ENCODE data around the gene MMAA. TPM values are rescaled to one million over a fixed set of nuclear protein-coding genes. Genes with fewer than 3 reads are reported as not detected.
A peak's percentile ranks its signal among the peaks of the same experiment; 100 is the strongest.
"Not testable (repeated sequence)": the region's sequence is repeated elsewhere in the genome, so short reads cannot be mapped to it uniquely, and the experiment has no call there.

The MMAA gene
- polyA plus RNA-seq (2013, experiment 1 of 2): 3.0 TPM
- 2.2 TPM for polyA plus RNA-seq (2013, experiment 2 of 2)

DNA sequence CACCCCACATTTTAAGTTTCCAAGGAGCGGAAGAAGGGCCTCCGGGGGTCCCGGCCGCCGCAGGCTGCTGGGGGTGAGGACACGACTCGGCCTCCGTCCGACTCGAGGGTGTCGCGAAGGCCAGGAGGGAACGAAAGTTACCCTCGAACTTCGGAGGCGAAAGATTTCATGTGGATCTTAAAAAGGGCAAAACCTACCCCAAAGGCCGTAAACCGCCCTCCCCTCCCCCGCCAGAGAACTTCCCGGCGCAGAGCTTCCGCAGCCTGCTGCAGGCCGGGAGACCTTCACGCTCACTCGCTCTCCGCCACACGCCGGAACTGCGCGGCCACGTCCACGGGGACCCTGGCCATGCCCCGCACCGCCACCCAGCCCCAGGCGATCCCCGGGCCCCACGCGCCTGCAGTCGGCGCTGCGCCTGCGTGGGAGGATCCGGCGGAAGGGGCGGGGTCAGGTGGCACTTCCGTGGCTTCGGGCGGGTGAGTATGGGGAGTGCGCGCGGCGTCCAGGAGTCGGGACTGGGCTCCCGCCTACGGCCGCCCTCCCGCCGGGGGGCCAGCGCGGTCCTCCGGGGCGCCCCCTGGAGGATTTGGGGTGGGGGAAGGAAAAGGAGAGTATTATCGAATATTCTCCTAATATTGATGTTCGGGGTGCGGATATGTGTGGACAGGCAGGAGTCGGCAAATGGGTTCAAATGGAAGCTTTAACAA lies at the start of gene MMAA:
Gene MMAA (plus strand): TSS at position 454 of the 707 bp plus-strand sequence. CDS start 19,755 bp downstream, outside the sequence.
- peak within 1 kb of the TSS; percentile 86 for H3K27ac ChIP-seq (ENCODE audit: low read depth, low read length, severe bottlenecking)
- 1% methylated on average over 29 to 33 of the region's 66 CpGs for WGBS, 2 experiments (ENCODE audit: insufficient coverage in 2 of 2)
- H3K36me3 ChIP-seq (ENCODE audit: control insufficient read depth, insufficient read depth, low read length): no peaks in the 10 kb centered on the region
- no peaks in the 10 kb centered on the region for H3K4me1 ChIP-seq (ENCODE audit: control insufficient read depth, insufficient read depth, low read length, poor library complexity, severe bottlenecking)
- H3K4me3 ChIP-seq (ENCODE audit: extremely low read depth, insufficient read depth, low read length, poor library complexity, severe bottlenecking): peak within 1 kb of the TSS; percentile 75
- H3K9me3 ChIP-seq (ENCODE audit: control insufficient read depth, low read length): peaks cover 5% of the 10 kb centered on the region

DNA sequence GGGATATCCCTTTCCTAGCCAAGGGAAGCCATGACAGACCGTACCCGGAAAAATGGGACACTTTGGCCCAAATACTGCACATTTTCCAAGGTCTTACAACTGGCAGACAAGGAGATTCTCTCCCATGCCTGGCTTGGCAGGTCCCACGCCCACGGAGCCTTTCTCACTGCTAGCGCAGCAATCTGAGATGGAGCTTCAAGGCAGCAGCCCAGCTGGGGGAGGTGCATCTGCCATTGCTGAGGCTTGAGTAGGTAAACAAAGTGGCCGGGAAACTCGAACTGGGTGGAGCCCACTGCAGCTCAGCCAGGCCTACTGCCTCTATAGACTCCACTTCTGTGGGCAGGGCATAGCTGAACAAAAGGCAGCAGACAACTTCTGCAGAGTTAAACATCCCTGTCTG lies 44.6 kb upstream of the MMAA start:
- H3K9me3 ChIP-seq (ENCODE audit: control insufficient read depth, low read length); H3K4me1 ChIP-seq (ENCODE audit: control insufficient read depth, insufficient read depth, low read length, poor library complexity, severe bottlenecking); H3K36me3 ChIP-seq (ENCODE audit: control insufficient read depth, insufficient read depth, low read length); H3K27ac ChIP-seq (ENCODE audit: low read depth, low read length, severe bottlenecking); H3K4me3 ChIP-seq (ENCODE audit: extremely low read depth, insufficient read depth, low read length, poor library complexity, severe bottlenecking): not testable (repeated sequence)
- 79 to 85% methylated on average over 7 of the region's 7 CpGs for WGBS, 2 experiments (ENCODE audit: insufficient coverage in 2 of 2)

DNA sequence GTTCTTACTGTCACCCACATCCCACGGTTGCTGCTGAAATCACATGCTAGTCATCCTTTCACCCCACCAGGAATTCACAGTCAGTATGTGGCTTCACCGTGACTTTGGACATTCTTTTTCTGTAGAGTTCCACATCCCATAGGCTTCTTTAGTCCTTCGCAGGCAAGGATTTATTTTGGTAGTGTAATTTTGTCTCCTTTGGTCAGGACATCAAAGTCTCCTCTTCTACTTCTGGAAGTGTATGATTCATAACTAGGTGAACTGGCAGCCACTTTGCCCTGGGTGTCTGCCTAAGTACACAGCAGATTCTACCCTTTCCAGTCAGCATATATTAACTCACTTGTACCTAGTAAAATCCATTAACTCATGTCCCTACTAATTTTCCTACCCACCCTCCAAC lies 38.3 kb upstream of the MMAA start:
- Histone ChIP-seq H3K9me3 (ENCODE audit: control insufficient read depth, low read length) (no peaks in the 10 kb centered on the region), H3K4me3 (ENCODE audit: extremely low read depth, insufficient read depth, low read length, poor library complexity, severe bottlenecking) (no peak overlapping the region), H3K27ac (ENCODE audit: low read depth, low read length, severe bottlenecking) (no peak overlapping the region), H3K36me3 (ENCODE audit: control insufficient read depth, insufficient read depth, low read length) (no peaks in the 10 kb centered on the region), H3K4me1 (ENCODE audit: control insufficient read depth, insufficient read depth, low read length, poor library complexity, severe bottlenecking) (no peaks in the 10 kb centered on the region)
- 93% methylated on average over 1 of the region's 3 CpGs; no CpG with 5 or more reads in 1 of the 2 experiments for WGBS, 2 experiments (ENCODE audit: insufficient coverage in 2 of 2)

DNA sequence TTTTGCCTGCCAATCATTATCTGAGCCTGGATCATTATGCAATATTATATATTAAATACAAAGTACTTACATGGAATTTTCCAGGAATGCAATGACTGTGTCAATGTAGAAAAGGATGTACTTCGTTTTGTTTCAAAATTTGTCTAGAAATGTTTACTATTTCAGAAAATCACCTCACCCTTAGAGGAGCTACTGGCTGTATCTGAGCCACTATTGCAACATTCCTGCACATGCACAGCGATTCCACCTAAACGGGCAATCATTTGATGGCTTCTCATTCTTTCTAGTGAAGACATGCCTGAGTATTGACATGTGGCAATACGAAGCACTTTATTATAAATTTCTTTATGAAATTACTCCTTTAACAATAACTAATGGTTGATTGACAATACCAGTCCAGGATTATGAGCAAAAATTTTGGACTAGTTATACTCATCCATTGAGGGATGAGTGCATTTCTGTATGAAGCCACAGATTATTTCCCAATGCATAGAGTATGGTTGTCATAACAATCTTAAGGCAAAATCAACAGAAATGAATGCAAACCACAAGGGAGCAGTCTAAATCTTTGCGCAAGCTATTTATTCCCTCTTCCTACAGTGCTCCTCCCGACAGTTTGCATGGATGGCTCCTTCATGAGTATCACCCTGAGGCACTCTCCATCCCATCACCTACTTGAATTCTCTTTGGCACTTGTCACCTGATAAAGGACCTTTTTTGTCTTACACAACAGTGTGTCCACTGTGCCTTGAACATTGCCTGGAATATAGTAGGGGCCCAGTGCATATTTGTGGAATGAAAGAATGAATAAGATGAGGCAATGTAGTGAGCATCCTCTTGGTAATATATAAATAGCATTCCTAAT lies 35.8 kb upstream of the MMAA start:
- H3K36me3 ChIP-seq (ENCODE audit: control insufficient read depth, insufficient read depth, low read length): no peaks in the 10 kb centered on the region
- H3K4me3 ChIP-seq (ENCODE audit: extremely low read depth, insufficient read depth, low read length, poor library complexity, severe bottlenecking): no peak overlapping the region
- no peaks in the 10 kb centered on the region for H3K4me1 ChIP-seq (ENCODE audit: control insufficient read depth, insufficient read depth, low read length, poor library complexity, severe bottlenecking)
- no peak overlapping the region for H3K27ac ChIP-seq (ENCODE audit: low read depth, low read length, severe bottlenecking)
- 81 to 90% methylated on average over 2 to 3 of the region's 6 CpGs for WGBS, 2 experiments (ENCODE audit: insufficient coverage in 2 of 2)
- no peaks in the 10 kb centered on the region for H3K9me3 ChIP-seq (ENCODE audit: control insufficient read depth, low read length)

DNA sequence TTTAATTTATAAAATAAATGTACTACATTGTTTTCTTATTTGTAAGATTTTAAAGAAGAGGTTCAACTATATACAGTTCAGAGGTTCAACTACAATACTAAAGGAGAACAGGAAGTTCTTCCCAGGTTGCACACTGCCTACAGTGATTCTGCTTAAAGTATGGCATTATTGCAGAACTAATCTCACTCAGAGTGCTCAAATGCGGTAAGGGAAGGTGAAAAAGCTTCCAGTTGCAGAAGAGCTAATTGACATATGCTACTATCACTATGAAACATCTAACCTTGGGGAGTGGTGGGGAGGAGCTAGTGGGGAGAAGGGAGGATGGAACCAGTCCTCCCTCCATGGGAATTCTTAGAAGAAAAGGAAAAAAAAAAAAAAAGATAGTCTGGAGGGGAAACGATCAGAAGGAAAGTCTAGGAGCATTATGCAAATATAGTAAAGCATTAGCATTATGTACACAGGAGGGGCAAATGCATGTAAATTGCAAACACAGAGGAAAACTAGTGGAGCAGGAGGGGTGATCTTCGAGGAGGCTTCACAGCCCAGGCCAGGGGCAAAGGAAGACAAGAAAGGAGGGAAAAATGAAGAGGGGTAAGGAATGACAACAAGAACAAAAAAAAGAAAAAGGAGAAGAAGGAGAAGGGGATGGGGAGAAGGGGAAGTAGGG lies 32.0 kb upstream of the MMAA start:
- no peaks in the 10 kb centered on the region for H3K4me1 ChIP-seq (ENCODE audit: control insufficient read depth, insufficient read depth, low read length, poor library complexity, severe bottlenecking)
- WGBS, 2 experiments (ENCODE audit: insufficient coverage in 2 of 2): 50 to 75% methylated on average over 1 of the region's 3 CpGs
- no peak overlapping the region for H3K4me3 ChIP-seq (ENCODE audit: extremely low read depth, insufficient read depth, low read length, poor library complexity, severe bottlenecking)

DNA sequence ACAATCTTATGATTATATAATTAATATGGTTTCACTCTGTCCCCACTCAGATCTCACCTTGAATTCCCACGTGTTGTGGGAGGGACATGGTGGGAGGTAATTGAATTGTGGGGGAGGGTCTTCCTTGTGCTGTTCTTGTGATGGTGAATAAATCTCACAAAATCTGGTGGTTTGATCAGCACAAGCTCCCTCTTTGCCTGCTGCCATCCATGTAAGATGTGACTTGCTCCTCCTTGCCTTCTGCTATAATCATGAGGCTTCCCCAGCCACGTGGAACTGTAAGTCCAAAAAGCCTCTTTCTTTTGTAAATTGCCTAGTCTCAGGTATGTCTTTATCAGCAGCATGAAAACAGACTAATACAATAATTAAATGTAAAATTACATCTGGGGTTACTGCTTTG lies 29.8 kb upstream of the MMAA start:
- not testable (repeated sequence) for H3K9me3 ChIP-seq (ENCODE audit: control insufficient read depth, low read length); H3K4me1 ChIP-seq (ENCODE audit: control insufficient read depth, insufficient read depth, low read length, poor library complexity, severe bottlenecking); H3K27ac ChIP-seq (ENCODE audit: low read depth, low read length, severe bottlenecking); H3K36me3 ChIP-seq (ENCODE audit: control insufficient read depth, insufficient read depth, low read length); H3K4me3 ChIP-seq (ENCODE audit: extremely low read depth, insufficient read depth, low read length, poor library complexity, severe bottlenecking)
- WGBS, 2 experiments (ENCODE audit: insufficient coverage in 2 of 2): 57 to 100% methylated on average over 1 of the region's 2 CpGs

More for the DNA sequence above, 32.0 kb upstream of the MMAA start:
- no peaks in the 10 kb centered on the region for H3K9me3 ChIP-seq (ENCODE audit: control insufficient read depth, low read length)
- H3K27ac ChIP-seq (ENCODE audit: low read depth, low read length, severe bottlenecking): no peak overlapping the region
- no peaks in the 10 kb centered on the region for H3K36me3 ChIP-seq (ENCODE audit: control insufficient read depth, insufficient read depth, low read length)

DNA sequence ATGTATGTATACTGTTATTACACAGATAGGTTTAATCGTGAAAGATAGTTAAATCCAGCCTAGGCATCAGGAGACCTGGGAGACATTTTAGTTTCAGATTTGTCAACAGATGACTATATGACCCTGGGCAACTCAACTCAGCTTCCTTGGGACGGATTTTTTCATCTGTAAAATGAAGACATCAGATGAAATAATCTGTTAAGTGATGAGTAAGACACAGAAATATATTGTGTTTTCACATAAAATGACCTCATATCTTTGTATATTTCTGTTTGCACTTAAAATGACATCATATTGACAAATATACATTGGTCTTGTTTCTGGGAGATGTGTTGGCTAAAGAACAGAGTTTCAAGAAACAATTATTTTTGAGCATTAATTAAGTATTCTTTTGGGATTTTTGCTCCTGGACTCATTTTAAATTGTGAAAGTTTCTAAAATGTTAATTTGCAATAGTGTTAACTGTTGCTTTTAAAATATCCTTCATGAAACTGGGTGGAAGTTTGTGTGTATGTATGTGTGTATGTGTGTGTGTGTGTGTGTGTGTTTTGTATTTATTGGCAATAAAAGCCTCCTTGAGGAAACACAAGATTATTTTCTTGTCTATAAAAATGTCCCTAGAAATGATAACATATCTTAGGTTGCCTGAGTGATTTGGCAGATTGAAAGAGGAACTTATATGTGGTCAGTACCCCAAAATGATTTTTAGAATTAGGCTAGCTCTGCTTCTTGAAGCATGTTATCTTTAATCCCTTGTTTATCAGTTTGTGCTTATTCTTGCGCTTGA lies 29.1 kb upstream of the MMAA start:
- no peak overlapping the region for H3K27ac ChIP-seq (ENCODE audit: low read depth, low read length, severe bottlenecking)
- H3K4me3 ChIP-seq (ENCODE audit: extremely low read depth, insufficient read depth, low read length, poor library complexity, severe bottlenecking): no peak overlapping the region
- no peaks in the 10 kb centered on the region for H3K36me3 ChIP-seq (ENCODE audit: control insufficient read depth, insufficient read depth, low read length)
- WGBS, 2 experiments (ENCODE audit: insufficient coverage in 2 of 2): 100% methylated on average over 1 of the region's 3 CpGs; no CpG with 5 or more reads in 1 of the 2 experiments
- no peaks in the 10 kb centered on the region for H3K9me3 ChIP-seq (ENCODE audit: control insufficient read depth, low read length)
- no peaks in the 10 kb centered on the region for H3K4me1 ChIP-seq (ENCODE audit: control insufficient read depth, insufficient read depth, low read length, poor library complexity, severe bottlenecking)

DNA sequence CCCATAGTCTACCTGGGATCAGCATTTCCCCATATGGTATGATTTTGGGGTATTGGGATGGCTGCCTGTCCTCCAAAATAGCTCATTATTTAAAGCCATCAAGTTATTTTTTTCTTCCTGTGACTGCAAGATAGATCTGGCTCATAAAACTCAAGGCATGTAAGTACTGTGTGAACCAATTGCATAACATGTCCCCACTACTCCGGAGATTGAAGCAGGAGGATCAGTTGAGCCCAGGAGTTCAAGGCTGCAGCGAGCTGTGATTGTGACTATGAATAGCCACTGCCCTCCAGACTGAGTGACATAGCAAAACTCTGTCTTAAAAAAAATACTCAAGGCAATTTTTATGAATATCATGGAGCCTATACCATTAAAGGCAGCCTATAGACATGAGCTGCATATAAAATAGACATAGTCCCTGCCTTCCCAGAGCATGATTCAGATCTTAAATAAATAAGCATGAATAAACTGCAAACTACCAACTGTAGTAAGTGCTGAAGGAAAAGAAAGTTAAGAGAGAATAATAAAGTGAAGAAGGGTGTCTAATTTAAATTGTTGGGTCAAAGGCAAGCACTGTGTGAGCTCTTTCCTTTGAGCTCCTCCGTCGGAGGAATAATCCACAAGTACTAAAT lies 16.9 kb upstream of the MMAA start:
- H3K9me3 ChIP-seq (ENCODE audit: control insufficient read depth, low read length): no peaks in the 10 kb centered on the region
- 71 to 94% methylated on average over 1 to 2 of the region's 4 CpGs for WGBS, 2 experiments (ENCODE audit: insufficient coverage in 2 of 2)
- H3K36me3 ChIP-seq (ENCODE audit: control insufficient read depth, insufficient read depth, low read length): no peaks in the 10 kb centered on the region
- H3K4me3 ChIP-seq (ENCODE audit: extremely low read depth, insufficient read depth, low read length, poor library complexity, severe bottlenecking): no peak overlapping the region
- no peaks in the 10 kb centered on the region for H3K4me1 ChIP-seq (ENCODE audit: control insufficient read depth, insufficient read depth, low read length, poor library complexity, severe bottlenecking)
- no peak overlapping the region for H3K27ac ChIP-seq (ENCODE audit: low read depth, low read length, severe bottlenecking)

DNA sequence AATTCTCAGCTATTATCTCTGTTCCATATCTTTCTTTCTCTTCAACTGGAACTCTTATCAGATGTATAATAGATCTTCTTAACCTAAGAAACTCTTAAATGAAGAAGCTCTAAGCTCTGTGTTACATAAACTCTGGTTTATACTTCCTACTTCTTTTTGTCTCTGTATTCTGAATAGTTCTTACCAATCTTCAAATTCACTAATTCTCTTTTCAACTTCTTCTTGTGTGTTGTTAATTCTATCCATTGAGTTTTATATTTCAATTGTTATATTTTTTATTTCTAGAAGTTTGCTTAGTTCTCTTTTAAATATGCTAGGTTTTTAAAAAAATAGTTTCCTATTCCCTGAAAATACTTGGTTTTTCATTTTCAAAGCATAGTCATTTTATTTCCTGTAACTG lies 13.2 kb upstream of the MMAA start:
- H3K4me1 ChIP-seq (ENCODE audit: control insufficient read depth, insufficient read depth, low read length, poor library complexity, severe bottlenecking): no peaks in the 10 kb centered on the region
- no peak overlapping the region for H3K4me3 ChIP-seq (ENCODE audit: extremely low read depth, insufficient read depth, low read length, poor library complexity, severe bottlenecking)
- H3K36me3 ChIP-seq (ENCODE audit: control insufficient read depth, insufficient read depth, low read length): no peaks in the 10 kb centered on the region
- H3K27ac ChIP-seq (ENCODE audit: low read depth, low read length, severe bottlenecking): no peak overlapping the region
- no peaks in the 10 kb centered on the region for H3K9me3 ChIP-seq (ENCODE audit: control insufficient read depth, low read length)

All from mesodermal cell (in vitro differentiated cells).